ENCODE measurements around the gene FABP7.

Gene FABP7

GRCh38 chr6:122809691-122810090, 30.2 kb downstream of the FABP7 start:
- peaks cover 0 to 3% of the 10 kb centered on the region in 2 donors for H3K9me3 Mint-ChIP-seq
- H3K27me3 Mint-ChIP-seq = no peaks in the 10 kb centered on the region
- no peaks in the 10 kb centered on the region for H3K36me3 Mint-ChIP-seq (ENCODE audit: insufficient read depth)
- no peak overlapping the region for H3K27ac Mint-ChIP-seq
- ATAC-seq (replicated peaks) (no peak), DNase-seq (no peak)
- H3K4me1 Mint-ChIP-seq (ENCODE audit: low read depth in 2 of 2) = no peaks in the 10 kb centered on the region
- H3K4me3 Mint-ChIP-seq = no peak overlapping the region

- H3K4me3 Mint-ChIP-seq = no peak overlapping the region
- DNase-seq = no peak
- no peak overlapping the region for H3K27ac Mint-ChIP-seq
- peaks cover 0 to 3% of the 10 kb centered on the region in 2 donors for H3K9me3 Mint-ChIP-seq
- no peaks in the 10 kb centered on the region for H3K4me1 Mint-ChIP-seq (ENCODE audit: low read depth in 2 of 2)
- H3K36me3 Mint-ChIP-seq (ENCODE audit: insufficient read depth) = no peaks in the 10 kb centered on the region
- H3K27me3 Mint-ChIP-seq = no peaks in the 10 kb centered on the region
- ATAC-seq (replicated peaks) = no peak
Measured at GRCh38 chr6:122810189-122810588, 30.7 kb downstream of the FABP7 start.

GRCh38 chr6:122817358-122817757, 37.8 kb downstream of the FABP7 start:
- Mint-ChIP-seq H3K4me1 (ENCODE audit: low read depth in 2 of 2) (no peaks in the 10 kb centered on the region), H3K36me3 (ENCODE audit: insufficient read depth) (no peaks in the 10 kb centered on the region), H3K27ac (no peak overlapping the region), H3K27me3 (no peaks in the 10 kb centered on the region), H3K4me3 (no peak overlapping the region), H3K9me3 (no peaks in the 10 kb centered on the region)
- no peak for DNase-seq
- ATAC-seq (replicated peaks) = no peak

GRCh38 chr6:122817766-122818165, 38.2 kb downstream of the FABP7 start:
- H3K36me3 Mint-ChIP-seq (ENCODE audit: insufficient read depth) = no peaks in the 10 kb centered on the region
- H3K9me3 Mint-ChIP-seq = no peaks in the 10 kb centered on the region
- no peaks in the 10 kb centered on the region for H3K27me3 Mint-ChIP-seq
- ATAC-seq (replicated peaks) (no peak), DNase-seq (no peak)
- H3K4me1 Mint-ChIP-seq (ENCODE audit: low read depth in 2 of 2) = no peaks in the 10 kb centered on the region
- H3K27ac Mint-ChIP-seq = no peak overlapping the region
- H3K4me3 Mint-ChIP-seq = no peak overlapping the region

GRCh38 chr6:122818866-122819265, 39.4 kb downstream of the FABP7 start:
- Mint-ChIP-seq H3K27ac (no peak overlapping the region), H3K27me3 (no peaks in the 10 kb centered on the region), H3K36me3 (ENCODE audit: insufficient read depth) (no peaks in the 10 kb centered on the region), H3K9me3 (no peaks in the 10 kb centered on the region), H3K4me1 (ENCODE audit: low read depth in 2 of 2) (no peaks in the 10 kb centered on the region), H3K4me3 (no peak overlapping the region)
- ATAC-seq (replicated peaks) (no peak), DNase-seq (no peak)

- no peak overlapping the region for H3K27ac Mint-ChIP-seq
Measured at GRCh38 chr6:122821095-122821494, 41.6 kb downstream of the FABP7 start.

GRCh38 chr6:122825163-122825562, 45.6 kb downstream of the FABP7 start:
- H3K4me1 Mint-ChIP-seq (ENCODE audit: low read depth in 2 of 2) = no peaks in the 10 kb centered on the region
- ATAC-seq (replicated peaks) = no peak
- no peaks in the 10 kb centered on the region for H3K27me3 Mint-ChIP-seq
- DNase-seq = no peak
- H3K36me3 Mint-ChIP-seq (ENCODE audit: insufficient read depth) = no peaks in the 10 kb centered on the region
- no peak overlapping the region for H3K4me3 Mint-ChIP-seq
- no peaks in the 10 kb centered on the region for H3K9me3 Mint-ChIP-seq
- H3K27ac Mint-ChIP-seq = no peak overlapping the region

More at GRCh38 chr6:122821095-122821494, 41.6 kb downstream of the FABP7 start:
- Mint-ChIP-seq H3K36me3 (ENCODE audit: insufficient read depth) (no peaks in the 10 kb centered on the region), H3K27me3 (no peaks in the 10 kb centered on the region), H3K9me3 (no peaks in the 10 kb centered on the region), H3K4me3 (no peak overlapping the region), H3K4me1 (ENCODE audit: low read depth in 2 of 2) (no peaks in the 10 kb centered on the region)
- ATAC-seq (replicated peaks) (no peak), DNase-seq (no peak)

GRCh38 chr6:122829456-122829855, 49.9 kb downstream of the FABP7 start:
- ATAC-seq (replicated peaks) (no peak), DNase-seq (no peak)
- Mint-ChIP-seq H3K9me3 (peaks cover 0 to 2% of the 10 kb centered on the region in 2 donors), H3K27ac (no peak overlapping the region), H3K4me3 (no peak overlapping the region), H3K36me3 (ENCODE audit: insufficient read depth) (no peaks in the 10 kb centered on the region), H3K27me3 (peaks cover 0 to 4% of the 10 kb centered on the region in 2 donors), H3K4me1 (ENCODE audit: low read depth in 2 of 2) (no peaks in the 10 kb centered on the region)

- H3K4me1 Mint-ChIP-seq (ENCODE audit: low read depth in 2 of 2) = no peaks in the 10 kb centered on the region
- no peak for ATAC-seq (replicated peaks)
- H3K36me3 Mint-ChIP-seq (ENCODE audit: insufficient read depth) = no peaks in the 10 kb centered on the region
- no peak overlapping the region for H3K4me3 Mint-ChIP-seq
- peaks cover 0 to 4% of the 10 kb centered on the region in 2 donors for H3K27me3 Mint-ChIP-seq
- no peak overlapping the region for H3K27ac Mint-ChIP-seq
- DNase-seq = no peak
- H3K9me3 Mint-ChIP-seq = peaks cover 0 to 2% of the 10 kb centered on the region in 2 donors
Measured at GRCh38 chr6:122831511-122831910, 52.0 kb downstream of the FABP7 start.

GRCh38 chr6:122832459-122832858, 52.9 kb downstream of the FABP7 start:
- H3K4me1 Mint-ChIP-seq (ENCODE audit: low read depth in 2 of 2) = no peaks in the 10 kb centered on the region
- peaks cover 0 to 4% of the 10 kb centered on the region in 2 donors for H3K27me3 Mint-ChIP-seq
- H3K4me3 Mint-ChIP-seq = no peak overlapping the region
- H3K36me3 Mint-ChIP-seq (ENCODE audit: insufficient read depth) = no peaks in the 10 kb centered on the region
- H3K9me3 Mint-ChIP-seq = peaks cover 0 to 2% of the 10 kb centered on the region in 2 donors
- no peak for DNase-seq
- H3K27ac Mint-ChIP-seq = no peak overlapping the region
- ATAC-seq (replicated peaks) = no peak

- peaks cover 0 to 2% of the 10 kb centered on the region in 2 donors for H3K9me3 Mint-ChIP-seq
- no peak for DNase-seq
- H3K36me3 Mint-ChIP-seq (ENCODE audit: insufficient read depth) = no peaks in the 10 kb centered on the region
- H3K27me3 Mint-ChIP-seq = peaks cover 0 to 4% of the 10 kb centered on the region in 2 donors
- H3K4me1 Mint-ChIP-seq (ENCODE audit: low read depth in 2 of 2) = no peaks in the 10 kb centered on the region
- no peak for ATAC-seq (replicated peaks)
- H3K27ac Mint-ChIP-seq = no peak overlapping the region
- no peak overlapping the region for H3K4me3 Mint-ChIP-seq
Measured at GRCh38 chr6:122833021-122833491, 53.5 kb downstream of the FABP7 start.

Data from effector memory CD8-positive, alpha-beta T cell (primary cell).